Epidermal melanocyte (primary cell): Measurements from ENCODE around the gene MYO9B.
A peak's percentile ranks its signal among the peaks of the same experiment; 100 is the strongest.

ENCODE experiments used
- DNase-seq: peaks from one replicate; pipeline ENCODE4 v3.0.0; 2011; ENCODE audit warnings: low spot score; ENCODE audit not compliant: insufficient read length

The MYO9B gene

DNA sequence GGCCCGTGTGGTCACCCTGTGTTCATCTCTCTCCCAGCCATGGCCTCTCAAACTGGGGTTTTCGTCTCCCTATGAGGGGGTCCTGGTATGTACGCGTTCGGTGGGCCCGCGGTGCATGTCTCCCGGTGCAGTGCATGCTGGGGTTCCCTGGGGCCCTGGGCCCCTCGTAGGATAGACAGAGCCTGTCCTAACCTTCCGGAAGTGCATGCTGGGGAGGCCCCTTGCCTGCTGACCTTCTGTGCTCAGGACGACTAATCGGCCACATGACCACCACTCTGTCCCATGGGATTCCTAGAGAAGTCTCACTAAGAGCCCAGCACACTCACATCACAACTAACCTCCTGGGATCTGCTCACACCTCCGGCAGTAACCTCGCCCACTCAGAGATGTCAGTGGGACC is 134.7 kb downstream of the MYO9B start:
- no peak for DNase-seq

DNA sequence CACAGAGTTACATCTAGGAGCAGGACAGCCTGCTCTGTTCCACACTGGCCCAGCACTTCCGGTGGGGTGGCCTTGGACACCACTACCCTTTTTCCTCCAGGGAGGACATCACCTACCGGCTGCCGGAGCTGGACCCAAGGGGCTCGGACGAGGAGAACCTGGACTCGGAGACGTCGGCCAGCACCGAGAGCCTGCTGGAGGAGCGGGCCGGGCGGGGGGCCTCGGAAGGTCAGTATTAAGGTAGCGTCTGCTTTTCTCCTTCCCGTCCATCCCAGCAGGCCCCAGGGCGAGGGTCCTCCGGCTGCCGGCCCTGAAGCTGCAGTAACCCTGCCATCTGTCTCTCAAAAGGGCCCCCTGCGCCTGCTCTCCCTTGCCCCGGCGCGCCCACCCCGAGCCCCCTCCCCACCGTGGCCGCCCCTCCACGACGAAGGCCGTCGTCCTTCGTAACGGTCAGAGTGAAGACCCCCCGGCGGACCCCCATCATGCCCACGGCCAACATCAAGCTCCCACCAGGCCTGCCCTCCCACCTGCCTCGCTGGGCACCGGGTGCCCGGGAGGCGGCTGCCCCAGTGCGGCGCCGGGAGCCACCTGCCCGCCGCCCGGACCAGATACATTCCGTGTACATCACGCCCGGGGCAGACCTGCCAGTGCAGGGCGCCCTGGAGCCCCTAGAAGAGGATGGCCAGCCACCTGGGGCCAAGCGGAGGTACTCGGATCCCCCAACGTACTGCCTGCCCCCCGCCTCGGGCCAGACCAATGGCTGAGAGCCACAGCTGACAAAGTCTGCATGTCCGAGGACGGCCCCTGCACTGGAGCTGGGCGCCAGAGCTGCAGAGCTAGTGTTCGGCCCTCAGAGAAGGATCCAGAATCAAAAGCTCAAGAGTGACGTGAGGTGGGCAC is 136.2 kb downstream of the MYO9B start:
- no peak for DNase-seq

DNA sequence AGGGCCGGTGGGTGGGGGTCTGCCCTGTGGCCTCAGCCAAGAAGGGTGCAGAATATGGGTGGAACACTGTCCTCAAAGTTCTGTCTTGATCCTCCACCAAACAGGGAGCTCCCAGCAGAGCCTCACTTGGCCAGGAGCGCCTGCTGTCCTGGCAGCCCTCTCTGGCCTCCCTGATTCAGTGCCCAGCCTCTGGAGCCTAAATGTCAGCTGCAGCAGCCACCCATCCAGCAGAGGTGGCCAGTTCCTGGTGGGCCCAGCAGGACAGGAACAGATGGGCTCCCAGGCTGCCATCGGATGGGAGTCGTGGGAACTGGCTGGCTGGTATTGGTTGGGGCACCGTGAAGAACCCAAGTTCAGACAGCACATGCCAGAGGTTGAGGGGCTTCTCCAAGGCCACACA is 137.8 kb downstream of the MYO9B start:
- DNase-seq: no peak

DNA sequence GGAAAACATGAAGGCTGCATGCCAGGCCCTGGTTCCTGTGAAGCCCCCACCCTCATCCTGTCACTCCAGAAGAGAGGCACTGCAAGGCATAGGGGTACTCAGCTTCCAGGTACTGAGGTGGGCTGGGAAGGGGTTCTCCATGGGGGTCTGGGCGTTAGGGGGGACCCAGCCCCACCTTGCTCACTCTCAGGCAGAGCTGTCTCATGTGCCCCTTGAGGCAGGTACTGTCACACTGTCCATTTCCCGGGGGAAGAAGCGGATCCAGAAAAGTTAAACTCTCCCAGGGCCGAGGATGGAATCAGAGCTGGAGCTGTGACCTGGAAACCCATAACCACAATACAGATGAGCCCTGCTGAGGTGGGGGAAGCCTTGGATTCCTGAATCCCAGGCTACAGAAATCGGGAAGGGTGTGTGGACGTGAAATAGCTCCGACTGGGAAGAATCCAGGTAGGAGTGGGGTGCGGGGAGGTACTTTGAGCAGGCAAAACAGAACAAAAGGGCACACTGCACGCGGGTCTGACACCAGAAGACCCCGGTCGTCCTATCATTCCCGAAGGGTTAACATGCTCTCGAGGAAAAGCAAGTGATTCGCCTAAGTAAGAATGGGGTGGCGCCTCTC is 139.0 kb downstream of the MYO9B start:
- DNase-seq: no peak

DNA sequence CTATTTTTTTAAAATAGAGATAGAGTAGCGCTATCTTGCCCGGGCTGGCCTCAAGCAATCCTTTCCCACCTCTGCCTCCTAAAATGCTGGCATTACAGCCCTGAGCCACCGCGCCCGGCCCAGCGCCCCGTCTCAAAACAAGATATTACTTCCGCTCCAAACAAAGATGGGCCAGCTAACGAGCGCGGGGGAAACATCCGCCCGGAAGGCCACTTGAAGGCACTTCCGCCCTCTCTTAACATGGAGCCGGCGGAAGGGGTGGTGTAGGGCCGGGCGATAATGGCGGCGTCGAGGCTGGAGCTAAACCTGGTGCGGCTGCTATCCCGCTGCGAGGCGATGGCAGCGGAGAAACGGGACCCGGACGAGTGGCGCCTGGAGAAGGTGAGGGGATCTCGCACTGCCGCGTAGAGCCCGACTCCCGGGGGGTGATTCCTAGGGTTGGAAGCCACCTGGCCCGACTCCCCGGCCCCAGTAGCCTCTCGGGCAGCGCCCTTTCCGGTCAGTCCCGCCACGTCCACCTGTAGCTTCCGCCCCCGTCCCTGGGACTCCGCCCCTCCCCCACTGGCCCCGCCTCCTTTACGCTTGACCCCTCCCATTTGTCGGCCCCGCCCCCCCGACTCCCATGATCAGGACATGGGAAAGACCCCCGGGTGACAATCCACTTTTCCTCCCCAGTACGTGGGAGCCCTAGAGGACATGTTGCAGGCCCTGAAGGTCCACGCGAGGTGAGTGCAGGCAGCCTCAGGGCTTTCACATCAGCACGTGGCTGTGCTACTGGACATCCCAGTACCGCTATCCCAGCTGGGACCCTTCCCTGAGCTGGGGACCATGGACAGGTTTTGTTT is 139.8 kb downstream of the MYO9B start, which contains the start of gene USE1:
Gene USE1 (plus strand): TSS at position 231 of the 845 bp plus-strand sequence. CDS start 49 bp downstream, at position 280.
- peak; percentile 97 for DNase-seq

- no peak for DNase-seq
Measured at GRCh38 chr19:17216058-17216670, 140.6 kb downstream of the MYO9B start.

DNA sequence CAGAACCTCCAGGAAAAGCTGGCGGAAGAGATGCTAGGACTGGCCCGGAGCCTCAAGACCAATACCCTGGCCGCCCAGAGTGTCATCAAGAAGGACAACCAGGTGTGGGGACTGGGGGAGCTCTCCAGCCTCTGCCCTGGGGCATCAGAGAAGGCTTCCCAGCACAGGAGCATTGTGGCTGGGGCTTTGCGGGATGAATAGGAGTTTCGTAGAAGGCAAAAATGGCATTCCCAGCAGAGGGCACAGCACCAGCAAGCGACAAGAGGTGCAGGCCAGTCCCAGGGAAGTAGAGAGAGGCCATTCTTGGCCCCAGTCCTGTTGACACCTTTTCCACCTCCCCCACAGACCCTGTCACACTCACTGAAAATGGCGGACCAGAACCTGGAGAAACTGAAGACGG is 143.7 kb downstream of the MYO9B start:
- DNase-seq: no peak

GRCh38 chr19:17220207-17220758 is 144.7 kb downstream of the MYO9B start:
- no peak for DNase-seq

- no peak for DNase-seq
Measured at GRCh38 chr19:17225053-17225452, 149.5 kb downstream of the MYO9B start.

GRCh38 chr19:17226002-17226933 is 150.7 kb downstream of the MYO9B start, which contains the start of gene OCEL1:
Gene OCEL1 (plus strand): TSS chr19:17226226. CDS start chr19:17226248, 22 bp downstream.
- peak; percentile 92 for DNase-seq

DNA sequence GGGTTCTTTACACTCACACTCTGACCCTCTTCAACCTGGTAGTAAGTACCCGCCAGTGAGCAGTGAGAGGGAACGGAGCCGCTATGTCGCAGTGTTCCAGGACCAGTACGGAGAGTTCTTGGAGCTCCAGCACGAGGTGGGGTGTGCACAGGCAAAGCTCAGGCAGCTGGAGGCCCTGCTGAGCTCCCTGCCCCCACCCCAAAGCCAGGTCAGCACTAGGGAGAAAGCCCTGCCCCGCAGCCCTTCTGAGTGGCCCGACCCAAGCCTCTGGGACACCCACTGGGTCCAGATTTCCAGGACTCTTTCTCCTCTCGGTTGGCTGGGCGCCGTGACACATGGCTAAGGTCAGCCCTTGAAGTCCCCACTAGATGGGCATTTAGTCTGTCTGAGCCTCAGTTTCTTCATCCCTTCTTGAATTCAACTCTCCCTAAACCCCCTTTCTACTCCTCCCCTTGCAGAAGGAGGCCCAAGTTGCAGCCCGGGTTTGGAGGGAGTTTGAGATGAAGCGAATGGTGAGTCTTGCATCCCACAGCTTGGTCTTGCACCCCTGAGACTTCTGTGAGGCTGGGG is 152.3 kb downstream of the MYO9B start:
- no peak for DNase-seq

GRCh38 chr19:17229890-17230289 is 154.3 kb downstream of the MYO9B start:
- no peak for DNase-seq

DNA sequence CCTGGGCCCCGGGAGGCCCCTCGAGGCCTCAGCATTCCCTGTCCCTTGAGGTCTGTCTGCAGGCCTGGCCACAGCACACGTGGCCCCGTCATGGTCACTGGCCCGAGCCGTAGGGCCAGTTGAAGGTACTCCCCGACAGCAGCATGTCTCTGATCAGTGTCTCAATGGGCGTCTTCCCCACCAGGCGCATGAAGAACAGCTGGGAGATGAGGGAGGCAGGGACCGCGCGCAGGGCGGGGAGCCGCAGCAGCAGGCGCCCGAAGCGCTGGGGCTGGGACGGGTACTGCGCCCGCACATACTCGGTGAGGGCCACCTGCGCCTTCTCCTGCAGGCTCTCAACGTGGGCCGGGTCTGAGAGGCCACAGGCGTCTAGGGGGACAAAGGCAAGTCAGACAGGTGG is 156.7 kb downstream of the MYO9B start:
- DNase-seq: no peak

DNA sequence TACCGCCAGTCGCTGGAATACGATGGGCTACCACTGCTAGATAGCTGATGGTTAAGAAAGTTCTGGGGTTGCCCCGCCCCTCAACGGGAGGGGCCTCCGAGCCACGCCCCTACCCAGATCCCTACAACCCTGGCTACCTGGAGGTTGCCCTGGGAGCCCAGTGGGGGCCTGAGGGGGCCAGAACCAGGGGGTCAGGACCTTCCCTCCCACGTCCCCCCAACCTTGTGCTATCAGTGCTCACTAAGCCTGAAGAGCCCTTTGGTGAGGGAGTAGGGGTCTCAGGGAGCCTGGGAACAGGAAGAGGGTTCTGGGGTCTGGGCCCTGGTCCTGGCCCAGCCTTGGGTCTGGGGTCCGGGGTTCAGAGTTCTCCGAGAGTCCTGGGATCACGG is 159.3 kb downstream of the MYO9B start:
- DNase-seq: no peak

GRCh38 chr19:17235300-17235970 is 159.9 kb downstream of the MYO9B start:
- DNase-seq: peak; percentile 26

DNA sequence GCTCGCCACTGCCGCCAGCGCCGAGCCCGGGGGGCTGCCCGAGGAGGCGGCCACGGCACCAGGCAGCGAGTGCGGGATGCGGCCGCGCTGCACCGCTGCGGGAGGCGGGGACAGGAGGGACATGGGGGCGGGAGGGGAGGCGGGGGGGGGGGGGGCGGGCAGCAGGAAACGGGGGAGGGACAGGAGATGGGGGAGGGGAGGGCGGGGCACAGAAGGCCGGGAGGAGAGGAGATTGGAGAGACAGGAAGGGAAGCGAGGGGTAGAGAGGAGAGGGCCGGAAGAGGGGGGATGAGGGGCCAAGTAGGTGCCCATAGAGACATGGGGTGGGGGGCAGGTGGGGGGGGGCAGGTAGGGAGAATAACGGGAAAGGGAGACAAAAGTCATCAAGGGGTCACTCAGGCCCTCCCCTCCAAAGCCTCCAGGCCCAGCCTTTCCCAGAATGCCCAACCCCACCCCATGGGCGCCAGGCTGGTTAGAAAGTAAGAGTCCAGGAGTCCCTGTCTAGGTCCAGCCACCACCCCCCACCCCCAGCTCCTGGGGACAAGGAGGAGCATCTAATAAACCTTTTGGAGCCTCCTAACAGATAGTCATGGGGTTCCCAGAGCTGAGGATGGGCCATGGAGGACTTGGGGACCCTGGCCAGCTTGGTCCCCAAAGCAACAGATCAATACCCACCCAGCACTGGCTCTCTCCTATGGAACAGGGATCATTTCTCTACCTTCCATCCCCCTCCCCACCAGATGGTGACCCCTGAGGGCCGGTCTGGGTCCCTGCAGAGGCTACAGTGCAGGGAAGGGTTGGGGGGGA is 160.6 kb downstream of the MYO9B start:
- DNase-seq: peak; percentile 43

GRCh38 chr19:17236811-17237543 is 161.4 kb downstream of the MYO9B start:
- peak; percentile 10 for DNase-seq
